Measurements from ENCODE around the gene COL4A4.

DNA sequence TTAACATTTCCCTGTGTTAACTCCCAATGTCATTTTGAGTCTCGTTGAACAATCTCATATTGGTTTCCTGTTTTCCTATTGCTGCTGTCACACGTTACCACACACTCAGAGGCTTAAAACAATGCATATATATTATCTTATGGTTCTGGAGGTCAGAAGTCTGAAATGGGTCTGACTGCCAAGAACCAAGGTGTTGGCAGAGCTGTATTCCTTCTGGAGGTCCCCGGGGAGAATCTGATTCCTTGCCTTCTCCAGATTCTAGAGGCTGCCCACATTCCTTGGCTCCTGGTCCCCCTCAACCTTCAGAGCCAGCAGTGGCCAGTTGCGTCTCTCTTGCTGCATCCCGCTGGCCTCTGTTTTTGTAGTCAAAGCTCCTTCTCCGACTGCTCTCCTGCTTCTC, 17.5 kb downstream of the COL4A4 start:
- TF ChIP-seq, protein P1, sequence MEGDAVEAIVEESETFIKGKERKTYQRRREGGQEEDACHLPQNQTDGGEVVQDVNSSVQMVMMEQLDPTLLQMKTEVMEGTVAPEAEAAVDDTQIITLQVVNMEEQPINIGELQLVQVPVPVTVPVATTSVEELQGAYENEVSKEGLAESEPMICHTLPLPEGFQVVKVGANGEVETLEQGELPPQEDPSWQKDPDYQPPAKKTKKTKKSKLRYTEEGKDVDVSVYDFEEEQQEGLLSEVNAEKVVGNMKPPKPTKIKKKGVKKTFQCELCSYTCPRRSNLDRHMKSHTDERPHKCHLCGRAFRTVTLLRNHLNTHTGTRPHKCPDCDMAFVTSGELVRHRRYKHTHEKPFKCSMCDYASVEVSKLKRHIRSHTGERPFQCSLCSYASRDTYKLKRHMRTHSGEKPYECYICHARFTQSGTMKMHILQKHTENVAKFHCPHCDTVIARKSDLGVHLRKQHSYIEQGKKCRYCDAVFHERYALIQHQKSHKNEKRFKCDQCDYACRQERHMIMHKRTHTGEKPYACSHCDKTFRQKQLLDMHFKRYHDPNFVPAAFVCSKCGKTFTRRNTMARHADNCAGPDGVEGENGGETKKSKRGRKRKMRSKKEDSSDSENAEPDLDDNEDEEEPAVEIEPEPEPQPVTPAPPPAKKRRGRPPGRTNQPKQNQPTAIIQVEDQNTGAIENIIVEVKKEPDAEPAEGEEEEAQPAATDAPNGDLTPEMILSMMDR (IDR thresholded peaks at IDR 0.05) = no peak
- no peak for TF ChIP-seq EZH2 (IDR thresholded peaks at IDR 0.05; ENCODE audit: borderline replicate concordance, insufficient read depth, low read depth, low read length, poor library complexity, severe bottlenecking)

Measured in B cell (primary cell).